ENCODE measurements around the gene ATXN7L3.
A peak's percentile ranks its signal among the peaks of the same experiment; 100 is the strongest.

DNA sequence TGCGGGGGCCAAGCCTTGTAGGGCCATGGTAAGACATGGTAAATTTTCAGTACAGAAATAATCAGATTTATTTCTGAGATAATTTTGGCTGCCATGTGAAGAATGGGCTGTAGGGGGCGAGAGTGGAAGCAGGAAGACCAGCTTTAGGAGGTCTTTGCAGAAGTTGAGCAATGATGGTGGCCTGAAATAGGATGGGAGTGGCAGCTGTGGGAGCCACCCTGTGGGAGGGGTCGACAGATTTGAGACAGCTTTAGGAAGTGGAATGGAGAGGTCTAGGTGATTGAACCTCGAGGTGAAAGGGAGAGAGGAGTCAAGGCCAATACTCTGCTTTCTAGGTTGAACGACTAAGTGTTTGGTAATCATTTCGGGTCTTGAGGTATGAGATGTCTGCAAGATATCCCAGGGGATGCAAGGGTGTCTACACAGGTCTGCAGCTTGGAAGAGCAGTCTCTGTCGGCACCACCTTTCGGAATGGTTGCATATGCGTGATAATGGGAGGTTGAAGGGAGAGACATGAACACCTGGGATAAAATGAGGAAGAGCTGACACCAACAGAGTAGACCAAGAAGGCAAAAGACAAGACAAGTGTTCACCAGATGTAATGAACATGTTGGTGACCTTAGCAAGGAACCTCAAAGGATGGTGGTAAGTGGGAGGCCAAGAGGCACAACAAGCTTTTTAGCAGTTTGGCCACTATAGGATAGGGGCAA is 4.2 kb upstream of the ATXN7L3 start:
- TF ChIP-seq, protein P1, sequence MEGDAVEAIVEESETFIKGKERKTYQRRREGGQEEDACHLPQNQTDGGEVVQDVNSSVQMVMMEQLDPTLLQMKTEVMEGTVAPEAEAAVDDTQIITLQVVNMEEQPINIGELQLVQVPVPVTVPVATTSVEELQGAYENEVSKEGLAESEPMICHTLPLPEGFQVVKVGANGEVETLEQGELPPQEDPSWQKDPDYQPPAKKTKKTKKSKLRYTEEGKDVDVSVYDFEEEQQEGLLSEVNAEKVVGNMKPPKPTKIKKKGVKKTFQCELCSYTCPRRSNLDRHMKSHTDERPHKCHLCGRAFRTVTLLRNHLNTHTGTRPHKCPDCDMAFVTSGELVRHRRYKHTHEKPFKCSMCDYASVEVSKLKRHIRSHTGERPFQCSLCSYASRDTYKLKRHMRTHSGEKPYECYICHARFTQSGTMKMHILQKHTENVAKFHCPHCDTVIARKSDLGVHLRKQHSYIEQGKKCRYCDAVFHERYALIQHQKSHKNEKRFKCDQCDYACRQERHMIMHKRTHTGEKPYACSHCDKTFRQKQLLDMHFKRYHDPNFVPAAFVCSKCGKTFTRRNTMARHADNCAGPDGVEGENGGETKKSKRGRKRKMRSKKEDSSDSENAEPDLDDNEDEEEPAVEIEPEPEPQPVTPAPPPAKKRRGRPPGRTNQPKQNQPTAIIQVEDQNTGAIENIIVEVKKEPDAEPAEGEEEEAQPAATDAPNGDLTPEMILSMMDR (IDR thresholded peaks at IDR 0.05) = peak; percentile 6 to 62 (median 38)
- TF ChIP-seq POLR2A (IDR thresholded peaks at IDR 0.05) (no peak), POLR2AphosphoS5 (IDR thresholded peaks at IDR 0.05) (no peak)
